ENCODE data around the gene PTPRD. TPM values are rescaled to one million over a fixed set of nuclear protein-coding genes. Genes with fewer than 3 reads are reported as not detected.

Gene PTPRD
- total and polyA plus RNA-seq, 2 donors (not counting 1 experiment from before 2014, with no cell fraction given), result not detected

GRCh38 chr9:8569823-8570222 lies 2043.0 kb downstream of the PTPRD start:
- ChIA-PET CTCF (no interaction called here), POLR2A (no interaction called here)
- Histone ChIP-seq H4K20me1 (ENCODE audit: control insufficient read depth, insufficient read depth, low read length, poor library complexity, severe bottlenecking) (no peaks in the 10 kb centered on the region), H3K4me1 (ENCODE audit: control insufficient read depth in 2 of 2, insufficient read depth in 2 of 2, low read length in 2 of 2) (no peaks in the 10 kb centered on the region), H3K4me2 (replicated peaks; ENCODE audit: low read depth, low read length, poor library complexity, severe bottlenecking) (no peak overlapping the region), H3K4me3 (ENCODE audit: control extremely low read depth in 1 of 5, extremely low read depth in 1 of 5, insufficient read depth in 1 of 5, low read depth in 2 of 5, low read length in 4 of 5) (no peak overlapping the region), H3K27me3 (replicated peaks in 1 of 4; ENCODE audit: control extremely low read depth in 1 of 4, control insufficient read depth in 3 of 4, insufficient read depth in 4 of 4, low read length in 3 of 4) (no peaks in the 10 kb centered on the region), H3K27ac (ENCODE audit: low read length in 2 of 2) (no peak overlapping the region), H3K79me2 (ENCODE audit: control insufficient read depth, insufficient read depth, low read length) (no peaks in the 10 kb centered on the region), H3K36me3 (replicated peaks in 1 of 2; ENCODE audit: control extremely low read depth in 1 of 2, control insufficient read depth in 1 of 2, extremely low read depth in 1 of 2, insufficient read depth in 2 of 2, low read length in 1 of 2) (no peaks in the 10 kb centered on the region), H3K9me3 (ENCODE audit: control extremely low read depth in 1 of 3, control insufficient read depth in 2 of 3, insufficient read depth in 1 of 3, low read length in 2 of 3) (no peaks in the 10 kb centered on the region), H2AFZ (ENCODE audit: insufficient read depth, low read depth, low read length, poor library complexity, severe bottlenecking) (no peak overlapping the region), H3K9ac (ENCODE audit: low read length) (no peak overlapping the region)
- ATAC-seq (ENCODE audit: low read depth) (no peak), DNase-seq (no peak)
- H3K27ac Mint-ChIP-seq, result no peak overlapping the region
- TF ChIP-seq, protein P1, sequence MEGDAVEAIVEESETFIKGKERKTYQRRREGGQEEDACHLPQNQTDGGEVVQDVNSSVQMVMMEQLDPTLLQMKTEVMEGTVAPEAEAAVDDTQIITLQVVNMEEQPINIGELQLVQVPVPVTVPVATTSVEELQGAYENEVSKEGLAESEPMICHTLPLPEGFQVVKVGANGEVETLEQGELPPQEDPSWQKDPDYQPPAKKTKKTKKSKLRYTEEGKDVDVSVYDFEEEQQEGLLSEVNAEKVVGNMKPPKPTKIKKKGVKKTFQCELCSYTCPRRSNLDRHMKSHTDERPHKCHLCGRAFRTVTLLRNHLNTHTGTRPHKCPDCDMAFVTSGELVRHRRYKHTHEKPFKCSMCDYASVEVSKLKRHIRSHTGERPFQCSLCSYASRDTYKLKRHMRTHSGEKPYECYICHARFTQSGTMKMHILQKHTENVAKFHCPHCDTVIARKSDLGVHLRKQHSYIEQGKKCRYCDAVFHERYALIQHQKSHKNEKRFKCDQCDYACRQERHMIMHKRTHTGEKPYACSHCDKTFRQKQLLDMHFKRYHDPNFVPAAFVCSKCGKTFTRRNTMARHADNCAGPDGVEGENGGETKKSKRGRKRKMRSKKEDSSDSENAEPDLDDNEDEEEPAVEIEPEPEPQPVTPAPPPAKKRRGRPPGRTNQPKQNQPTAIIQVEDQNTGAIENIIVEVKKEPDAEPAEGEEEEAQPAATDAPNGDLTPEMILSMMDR (IDR thresholded peaks at IDR 0.05), result no peak
- TF ChIP-seq EZH2 (IDR thresholded peaks at IDR 0.05; ENCODE audit: borderline replicate concordance, insufficient read depth, low read depth, low read length, poor library complexity, severe bottlenecking), result no peak
- H3K4me3 Mint-ChIP-seq, result no peak overlapping the region
- H3K27me3 Mint-ChIP-seq, result no peaks in the 10 kb centered on the region
- no CpG with 5 or more reads among the region's 4 CpGs for WGBS (ENCODE audit: insufficient coverage)
- intact Hi-C loops (cut with micrococcal nuclease), result no loop called here
- no peaks in the 10 kb centered on the region for H3K4me1 Mint-ChIP-seq
- H3K9me3 Mint-ChIP-seq (ENCODE audit: insufficient read depth), result no peaks in the 10 kb centered on the region

DNA sequence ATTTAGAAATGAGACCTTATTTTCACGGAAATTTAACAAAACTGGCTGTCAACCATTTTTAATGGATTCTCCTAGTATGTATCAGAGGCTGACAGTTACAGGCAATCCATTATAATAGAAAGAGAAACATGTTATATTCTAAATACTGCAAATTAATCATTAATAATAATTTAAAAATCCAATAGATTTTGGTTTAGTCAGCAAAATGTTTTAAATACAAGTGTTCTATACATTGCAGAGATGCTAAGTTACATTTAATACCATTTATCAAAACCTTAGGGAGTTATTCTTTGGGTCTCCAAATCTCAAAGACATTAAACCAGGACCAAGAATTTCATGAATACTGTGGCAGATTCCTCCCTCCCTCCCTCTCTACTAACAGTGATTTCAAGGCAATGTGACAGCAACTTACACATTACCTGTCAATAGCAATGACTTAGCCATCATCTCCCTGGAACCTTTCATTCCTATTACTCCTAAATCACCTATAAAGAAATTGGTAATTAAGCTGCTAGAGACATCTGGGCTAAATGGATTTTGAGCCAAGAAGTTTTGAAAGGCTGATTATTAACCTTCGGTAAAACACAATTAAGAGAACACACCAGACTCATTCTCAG lies 2044.7 kb downstream of the PTPRD start:
- TF ChIP-seq, protein P1 (IDR thresholded peaks at IDR 0.05), result no peak
- no peak for TF ChIP-seq EZH2 (IDR thresholded peaks at IDR 0.05; ENCODE audit: borderline replicate concordance, insufficient read depth, low read depth, low read length, poor library complexity, severe bottlenecking)
- Histone ChIP-seq H2AFZ (ENCODE audit: insufficient read depth, low read depth, low read length, poor library complexity, severe bottlenecking) (no peak overlapping the region), H3K9me3 (ENCODE audit: control extremely low read depth in 1 of 3, control insufficient read depth in 2 of 3, insufficient read depth in 1 of 3, low read length in 2 of 3) (no peaks in the 10 kb centered on the region), H3K4me1 (ENCODE audit: control insufficient read depth in 2 of 2, insufficient read depth in 2 of 2, low read length in 2 of 2) (no peaks in the 10 kb centered on the region), H4K20me1 (ENCODE audit: control insufficient read depth, insufficient read depth, low read length, poor library complexity, severe bottlenecking) (no peaks in the 10 kb centered on the region), H3K27ac (ENCODE audit: low read length in 2 of 2) (no peak overlapping the region), H3K4me3 (ENCODE audit: control extremely low read depth in 1 of 5, extremely low read depth in 1 of 5, insufficient read depth in 1 of 5, low read depth in 2 of 5, low read length in 4 of 5) (no peak overlapping the region), H3K79me2 (ENCODE audit: control insufficient read depth, insufficient read depth, low read length) (no peaks in the 10 kb centered on the region), H3K36me3 (replicated peaks in 1 of 2; ENCODE audit: control extremely low read depth in 1 of 2, control insufficient read depth in 1 of 2, extremely low read depth in 1 of 2, insufficient read depth in 2 of 2, low read length in 1 of 2) (no peaks in the 10 kb centered on the region), H3K4me2 (replicated peaks; ENCODE audit: low read depth, low read length, poor library complexity, severe bottlenecking) (no peak overlapping the region), H3K27me3 (replicated peaks in 1 of 4; ENCODE audit: control extremely low read depth in 1 of 4, control insufficient read depth in 3 of 4, insufficient read depth in 4 of 4, low read length in 3 of 4) (no peaks in the 10 kb centered on the region), H3K9ac (ENCODE audit: low read length) (no peak overlapping the region)
- Mint-ChIP-seq H3K27ac (no peak overlapping the region), H3K4me1 (no peaks in the 10 kb centered on the region), H3K9me3 (ENCODE audit: insufficient read depth) (no peaks in the 10 kb centered on the region), H3K27me3 (no peaks in the 10 kb centered on the region), H3K4me3 (no peak overlapping the region)
- DNase-seq (no peak), ATAC-seq (ENCODE audit: low read depth) (no peak)
- POLR2A ChIA-PET, result no interaction called here
- intact Hi-C loops (cut with micrococcal nuclease), result no loop called here
- CTCF ChIA-PET, result no interaction called here
- no CpG with 5 or more reads among the region's 2 CpGs for WGBS (ENCODE audit: insufficient coverage)

Measured in B cell (primary cell).